H9 (cell line): Measurements from ENCODE around the gene CCBE1. TPM values are rescaled to one million over a fixed set of nuclear protein-coding genes. Genes with fewer than 3 reads are reported as not detected.

ENCODE experiments used
- DNase-seq: peaks from one replicate; pipeline ENCODE4 v3.0.0-alpha.2; 2017
- H2AFZ ChIP-seq: one replicate; pipeline ENCODE4 v1.6.1; 2013; ENCODE audit warnings: mild to moderate bottlenecking, low read length, control low read depth, moderate library complexity
- H2AK5ac ChIP-seq: 2 replicates; pipeline ENCODE4 v1.6.1; 2013; ENCODE audit warnings: low read length, control low read depth, mixed read lengths; ENCODE audit not compliant: insufficient read length
- H2BK120ac ChIP-seq: one replicate; pipeline ENCODE4 v1.6.1; 2013; ENCODE audit warnings: low read depth, mild to moderate bottlenecking, low read length, control low read depth, inconsistent platforms; ENCODE audit not compliant: poor library complexity, severe bottlenecking
- H2BK12ac ChIP-seq: 2 replicates; pipeline ENCODE4 v1.6.1; 2013; ENCODE audit warnings: low read length, control low read depth, mixed read lengths, low read depth; ENCODE audit not compliant: insufficient read length
- H2BK15ac ChIP-seq: 2 replicates; pipeline ENCODE4 v1.6.1; 2013; ENCODE audit warnings: low read depth, low read length, control low read depth
- H2BK20ac ChIP-seq: one replicate; pipeline ENCODE4 v1.6.1; 2013; ENCODE audit warnings: low read depth, mild to moderate bottlenecking, low read length, control low read depth, inconsistent platforms; ENCODE audit not compliant: poor library complexity, severe bottlenecking
- H2BK5ac ChIP-seq: 2 replicates; pipeline ENCODE4 v1.6.1; 2013; ENCODE audit warnings: low read length, control low read depth, mixed read lengths; ENCODE audit not compliant: insufficient read length
- H3K14ac ChIP-seq: 2 replicates; pipeline ENCODE4 v1.6.1; 2013; ENCODE audit warnings: low read length, control low read depth; ENCODE audit not compliant: insufficient read depth
- H3K18ac ChIP-seq: 2 replicates; pipeline ENCODE4 v1.6.1; 2013; ENCODE audit warnings: low read depth, mild to moderate bottlenecking, mixed read lengths, low read length, control low read depth; ENCODE audit not compliant: insufficient read length
- H3K23ac ChIP-seq: 2 replicates; pipeline ENCODE4 v1.6.1; 2013; ENCODE audit warnings: low read length, control low read depth, mixed read lengths, low read depth; ENCODE audit not compliant: insufficient read length
- H3K23me2 ChIP-seq: 2 replicates; pipeline ENCODE4 v1.6.1; 2013; ENCODE audit warnings: low read depth, mild to moderate bottlenecking, mixed read lengths, low read length, control low read depth; ENCODE audit not compliant: insufficient read length, poor library complexity, severe bottlenecking
- H3K27ac ChIP-seq: 2 replicates; pipeline ENCODE4 v1.5.1; 2013; ENCODE audit warnings: low read length, control low read depth, mixed read lengths, low read depth; ENCODE audit not compliant: insufficient read length
- H3K27me3 ChIP-seq: 2 replicates; pipeline ENCODE4 v1.6.1; 2013; ENCODE audit warnings: low read length, control low read depth, inconsistent platforms; ENCODE audit not compliant: insufficient read depth
- H3K4ac ChIP-seq: 2 replicates; pipeline ENCODE4 v1.6.1; 2013; ENCODE audit warnings: low read depth, mild to moderate bottlenecking, control low read depth, inconsistent platforms, low read length, moderate library complexity
- H3K4me1 ChIP-seq: 2 replicates; pipeline ENCODE4 v1.6.1; 2013; ENCODE audit warnings: low read length, control low read depth, inconsistent platforms; ENCODE audit not compliant: insufficient read depth
- H3K4me2 ChIP-seq: 2 replicates; pipeline ENCODE4 v1.6.1; 2013; ENCODE audit warnings: low read length, control low read depth, mixed read lengths; ENCODE audit not compliant: insufficient read length, insufficient read depth
- H3K56ac ChIP-seq: 2 replicates; pipeline ENCODE4 v1.6.1; 2013; ENCODE audit warnings: low read depth, mild to moderate bottlenecking, mixed read lengths, low read length, control low read depth; ENCODE audit not compliant: insufficient read length
- H3K79me1 ChIP-seq: 2 replicates; pipeline ENCODE4 v1.6.1; 2013; ENCODE audit warnings: low read depth, mild to moderate bottlenecking, moderate library complexity, low read length, control low read depth, inconsistent platforms; ENCODE audit not compliant: insufficient read depth, poor library complexity, severe bottlenecking
- H3K79me2 ChIP-seq: 2 replicates; pipeline ENCODE4 v1.6.1; 2013; ENCODE audit warnings: low read length, control low read depth, inconsistent platforms; ENCODE audit not compliant: insufficient read depth
- H3K9ac ChIP-seq: 2 replicates; pipeline ENCODE4 v1.6.1; 2013; ENCODE audit warnings: low read length, control low read depth, mixed read lengths; ENCODE audit not compliant: insufficient read length; ENCODE audit errors: extremely low read depth
- H3K9me3 ChIP-seq: one replicate; pipeline ENCODE4 v1.6.1; 2013; ENCODE audit warnings: low read depth, low read length, inconsistent platforms; ENCODE audit not compliant: control insufficient read depth
- H3T11ph ChIP-seq: one replicate; pipeline ENCODE4 v1.6.1; 2013; ENCODE audit warnings: mild to moderate bottlenecking, low read length, control low read depth, inconsistent platforms
- H4K20me1 ChIP-seq: one replicate; pipeline ENCODE4 v1.6.1; 2013; ENCODE audit not compliant: control insufficient read depth, insufficient read length, insufficient read depth
- H4K5ac ChIP-seq: 2 replicates; pipeline ENCODE4 v1.6.1; 2013; ENCODE audit warnings: low read depth, mild to moderate bottlenecking, mixed read lengths, low read length, control low read depth; ENCODE audit not compliant: insufficient read length
- H4K8ac ChIP-seq: replicated peaks from 2 replicates; pipeline ENCODE4 v1.6.1; 2013; ENCODE audit warnings: low read length, control low read depth, mixed read lengths, low read depth; ENCODE audit not compliant: insufficient read length
- H4K91ac ChIP-seq: 2 replicates; pipeline ENCODE4 v1.6.1; 2013; ENCODE audit warnings: low read depth, mild to moderate bottlenecking, moderate library complexity, mixed read lengths, low read length, control low read depth; ENCODE audit not compliant: insufficient read length
- H3K27ac Mint-ChIP-seq, 3 experiments: 2 replicates in 2 of 3; 3 replicates in 1 of 3; pipeline ENCODE4 v1.8.0; 2020 to 2021; ENCODE audit warnings: mixed read lengths in 3 of 3, mild to moderate bottlenecking in 1 of 3, moderate library complexity in 1 of 3
- H3K27me3 Mint-ChIP-seq: 2 replicates; pipeline ENCODE4 v1.8.0; 2021; ENCODE audit warnings: low read depth, mild to moderate bottlenecking, moderate library complexity, mixed read lengths
- H3K36me3 Mint-ChIP-seq, 3 experiments: 2 replicates in 2 of 3; 3 replicates in 1 of 3; pipeline ENCODE4 v1.8.0; 2020 to 2021; ENCODE audit warnings: low read depth in 3 of 3, mixed read lengths in 3 of 3; ENCODE audit not compliant: insufficient read depth in 1 of 3
- H3K4me1 Mint-ChIP-seq, 2 experiments: 2 replicates each; pipeline ENCODE4 v1.8.0; 2020; ENCODE audit warnings: mixed read lengths in 2 of 2
- H3K4me3 Mint-ChIP-seq, 2 experiments: 2 replicates in 1 of 2; 3 replicates in 1 of 2; pipeline ENCODE4 v1.8.0; 2020 to 2021; ENCODE audit warnings: mild to moderate bottlenecking in 2 of 2, mixed read lengths in 2 of 2, moderate library complexity in 1 of 2
- H3K9me3 Mint-ChIP-seq, 2 experiments: 2 replicates in 1 of 2; 3 replicates in 1 of 2; pipeline ENCODE4 v1.8.0; 2020; ENCODE audit warnings: mild to moderate bottlenecking in 2 of 2, mixed read lengths in 2 of 2, moderate library complexity in 1 of 2
- CTCF ChIP-seq: fragments of 200-600 bp; sonication (generic); conservative IDR thresholded peaks from 3 replicates; pipeline ENCODE4 v1.8.0; 2021; ENCODE audit warnings: antibody characterized with exemption, mild to moderate bottlenecking
- WGBS: extraction: QIAGEN DNeasy Blood & Tissue Kit; methylation state at CpG from one replicate; pipeline ENCODE4 v1.1.7; 2013; ENCODE audit warnings: missing lambda C conversion rate, low lambda C conversion rate, mixed read lengths; ENCODE audit not compliant: insufficient read length; ENCODE audit errors: extremely low coverage; 5-methylcytosine and 5-hydroxymethylcytosine counted together
- total RNA-seq: library from RNA; stranded (reverse); gene quantifications from 2 replicates; pipeline ENCODE4 v1.2.1, GENCODE V29; 2021

The CCBE1 gene
- total RNA-seq, 1 experiment from 2014 or later = 0.39 TPM

- no peak overlapping the region for H4K8ac ChIP-seq
- no peak overlapping the region for H4K5ac ChIP-seq
Observed at GRCh38 chr18:59721211-59721610, 24.0 kb upstream of the CCBE1 start.

More at GRCh38 chr18:59721211-59721610, 24.0 kb upstream of the CCBE1 start:
- H3K18ac ChIP-seq = no peak overlapping the region
- H3K27ac Mint-ChIP-seq = no peak overlapping the region
- no peak overlapping the region for H3K9ac ChIP-seq
- H3K14ac ChIP-seq = no peak overlapping the region
- H3K4me2 ChIP-seq = no peak overlapping the region
- no peak for TF ChIP-seq CTCF
- H3K4me3 Mint-ChIP-seq = no peak overlapping the region
- no peak overlapping the region for H2AFZ ChIP-seq
- peaks cover 3 to 4% of the 10 kb centered on the region in 2 experiments; a peak in 1 of 5 replicates for H3K9me3 Mint-ChIP-seq
- peaks cover 2 to 7% of the 10 kb centered on the region in 2 experiments; a peak in 3 of 4 replicates for H3K4me1 Mint-ChIP-seq
- H3K4me1 ChIP-seq = no peaks in the 10 kb centered on the region
- no peaks in the 10 kb centered on the region for H3K9me3 ChIP-seq
- no peak overlapping the region for H3K4ac ChIP-seq
- no peak overlapping the region for H2BK20ac ChIP-seq
- H3K27me3 ChIP-seq = no peaks in the 10 kb centered on the region
- no peaks in the 10 kb centered on the region for H3K23me2 ChIP-seq
- no peaks in the 10 kb centered on the region; a peak in 1 of 7 replicates for H3K36me3 Mint-ChIP-seq
- H2BK15ac ChIP-seq = no peak overlapping the region
- no peaks in the 10 kb centered on the region for H3K79me1 ChIP-seq
- no peak overlapping the region for H2AK5ac ChIP-seq
- H4K20me1 ChIP-seq = no peaks in the 10 kb centered on the region
- peaks cover 5% of the 10 kb centered on the region for H3K27me3 Mint-ChIP-seq
- no peak overlapping the region for H2BK5ac ChIP-seq
- no peaks in the 10 kb centered on the region for H3K79me2 ChIP-seq
- H3T11ph ChIP-seq = no peak overlapping the region
- no peak overlapping the region for H3K23ac ChIP-seq
- WGBS = no CpG with 5 or more reads among the region's 2 CpGs
- H4K91ac ChIP-seq = no peak overlapping the region
- no peak overlapping the region for H3K56ac ChIP-seq
- H2BK120ac ChIP-seq = no peak overlapping the region
- H2BK12ac ChIP-seq = no peak overlapping the region
- no peak for DNase-seq
- no peak overlapping the region for H3K27ac ChIP-seq
